Measurements from ENCODE around the gene MED12L. TPM values are rescaled to one million over a fixed set of nuclear protein-coding genes. Genes with fewer than 3 reads are reported as not detected.
A peak's percentile ranks its signal among the peaks of the same experiment; 100 is the strongest.

MED12L gene
- total RNA-seq, 3 donors from 2014 or later = 0.48 to 1.6 (median 1.6) TPM

DNA sequence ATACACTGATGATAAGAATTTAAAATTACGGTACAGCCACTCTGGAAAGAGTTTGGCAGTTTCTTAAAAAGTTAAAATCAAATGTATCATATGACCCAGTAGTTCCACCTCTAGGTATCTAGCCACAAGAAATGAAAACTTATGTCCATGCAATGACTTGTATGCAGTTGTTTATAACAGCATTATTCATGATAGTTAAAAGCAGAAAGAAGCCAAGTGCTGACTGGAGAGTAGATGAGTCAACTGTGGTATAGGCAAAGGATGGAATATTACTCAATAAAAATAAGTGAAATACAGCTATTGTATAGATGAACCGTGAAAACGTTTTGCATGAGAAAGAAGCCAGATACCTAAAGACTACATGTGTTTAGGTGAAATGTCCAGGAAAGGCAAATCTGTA, 216.3 kb downstream of the MED12L start:
- intact Hi-C loops (cut with DNase I; ENCODE audit: low total_unique reads) = no loop called here
- no peak for TF ChIP-seq POLR2A (IDR thresholded peaks at IDR 0.05)

DNA sequence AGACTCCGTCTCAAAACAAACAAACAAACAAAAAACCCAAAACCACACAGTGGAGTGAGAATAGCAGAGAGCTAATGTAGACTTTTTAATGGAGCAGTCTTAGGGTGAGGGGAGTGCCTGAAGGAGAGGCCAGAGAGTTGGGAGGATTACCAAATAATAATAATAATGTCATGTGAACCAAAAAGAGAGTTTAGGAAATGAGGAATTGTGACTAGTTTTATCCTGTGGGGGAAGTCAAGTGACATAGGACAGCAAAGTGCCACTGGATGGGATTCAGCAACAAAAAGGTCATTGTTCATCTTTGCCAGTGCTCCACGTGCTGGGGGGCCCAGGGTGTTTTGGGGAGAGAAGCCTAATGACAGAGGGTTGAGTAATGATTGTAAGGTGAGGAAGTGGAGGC, 218.3 kb downstream of the MED12L start:
- TF ChIP-seq POLR2AphosphoS5 (IDR thresholded peaks at IDR 0.05) (no peak), POLR2A (IDR thresholded peaks at IDR 0.05) (no peak)
- TF ChIP-seq, protein P1, sequence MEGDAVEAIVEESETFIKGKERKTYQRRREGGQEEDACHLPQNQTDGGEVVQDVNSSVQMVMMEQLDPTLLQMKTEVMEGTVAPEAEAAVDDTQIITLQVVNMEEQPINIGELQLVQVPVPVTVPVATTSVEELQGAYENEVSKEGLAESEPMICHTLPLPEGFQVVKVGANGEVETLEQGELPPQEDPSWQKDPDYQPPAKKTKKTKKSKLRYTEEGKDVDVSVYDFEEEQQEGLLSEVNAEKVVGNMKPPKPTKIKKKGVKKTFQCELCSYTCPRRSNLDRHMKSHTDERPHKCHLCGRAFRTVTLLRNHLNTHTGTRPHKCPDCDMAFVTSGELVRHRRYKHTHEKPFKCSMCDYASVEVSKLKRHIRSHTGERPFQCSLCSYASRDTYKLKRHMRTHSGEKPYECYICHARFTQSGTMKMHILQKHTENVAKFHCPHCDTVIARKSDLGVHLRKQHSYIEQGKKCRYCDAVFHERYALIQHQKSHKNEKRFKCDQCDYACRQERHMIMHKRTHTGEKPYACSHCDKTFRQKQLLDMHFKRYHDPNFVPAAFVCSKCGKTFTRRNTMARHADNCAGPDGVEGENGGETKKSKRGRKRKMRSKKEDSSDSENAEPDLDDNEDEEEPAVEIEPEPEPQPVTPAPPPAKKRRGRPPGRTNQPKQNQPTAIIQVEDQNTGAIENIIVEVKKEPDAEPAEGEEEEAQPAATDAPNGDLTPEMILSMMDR (IDR thresholded peaks at IDR 0.05) = no peak
- H3K27me3 ChIP-seq = no peaks in the 10 kb centered on the region
- H3K27ac ChIP-seq = no peak overlapping the region
- H3K36me3 ChIP-seq = no peaks in the 10 kb centered on the region
- no peaks in the 10 kb centered on the region for H3K9me3 ChIP-seq
- peaks cover 0 to 8% of the 10 kb centered on the region in 2 donors for H3K4me1 ChIP-seq
- intact Hi-C loops (cut with DNase I; ENCODE audit: low total_unique reads) = no loop called here
- H3K4me3 ChIP-seq = no peak overlapping the region
- no peak for DNase-seq (ENCODE audit: low spot score in 2 of 2)

More for the DNA sequence above, 216.3 kb downstream of the MED12L start:
- Histone ChIP-seq H3K9me3 (no peaks in the 10 kb centered on the region), H3K36me3 (no peaks in the 10 kb centered on the region), H3K4me1 (peaks cover 0 to 8% of the 10 kb centered on the region in 2 donors), H3K4me3 (no peak overlapping the region), H3K27ac (no peak overlapping the region), H3K27me3 (no peaks in the 10 kb centered on the region)
- no peak for DNase-seq (ENCODE audit: low spot score in 2 of 2)

DNA sequence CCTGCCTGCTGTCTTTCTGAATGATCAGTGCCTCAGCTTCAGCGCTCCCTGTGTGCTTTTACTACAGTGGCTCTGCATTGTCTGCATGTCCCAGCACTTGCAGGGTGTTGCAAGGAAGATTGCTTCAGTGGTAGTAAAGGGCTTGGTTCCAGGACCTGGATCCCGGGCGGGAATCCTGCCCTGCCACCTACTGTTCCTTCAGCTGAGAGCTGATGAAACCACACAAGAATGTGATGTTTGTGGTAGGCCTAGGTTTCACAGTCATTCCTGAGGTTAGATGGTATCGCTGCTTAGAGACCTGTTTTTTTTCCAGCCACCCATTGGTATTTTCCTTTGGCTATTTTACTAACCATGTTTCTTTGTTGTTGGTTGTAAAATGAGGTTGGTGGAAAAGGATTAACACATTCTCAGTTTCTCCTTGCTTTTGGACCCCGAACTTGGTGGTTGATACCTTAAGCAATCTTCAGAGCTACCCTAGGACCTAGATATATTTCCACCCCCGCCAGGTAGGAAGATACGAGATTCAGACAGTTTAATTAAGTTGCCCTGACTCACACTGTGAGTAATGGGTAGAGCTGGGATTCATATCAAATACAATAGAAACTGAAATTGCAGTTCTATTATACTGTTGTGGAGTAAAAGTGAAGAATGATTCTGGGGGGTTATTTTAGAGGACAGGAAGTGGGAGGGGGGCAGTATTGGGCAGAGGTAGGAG, 219.8 kb downstream of the MED12L start:
- intact Hi-C loops (cut with DNase I; ENCODE audit: low total_unique reads) = no loop called here
- peak; percentile 84 to 93 for DNase-seq (ENCODE audit: low spot score in 2 of 2)
- Histone ChIP-seq H3K4me3 (peak overlapping the region in 2 of 3 donors; percentile 21 to 36), H3K4me1 (peaks cover 0 to 8% of the 10 kb centered on the region in 2 donors), H3K27me3 (no peaks in the 10 kb centered on the region), H3K27ac (peak overlapping the region; percentile 85 to 90), H3K36me3 (no peaks in the 10 kb centered on the region), H3K9me3 (no peaks in the 10 kb centered on the region)
- TF ChIP-seq, protein P1 (IDR thresholded peaks at IDR 0.05) = no peak
- TF ChIP-seq POLR2AphosphoS5 (IDR thresholded peaks at IDR 0.05) = peak; percentile 69 to 84 (median 72)

DNA sequence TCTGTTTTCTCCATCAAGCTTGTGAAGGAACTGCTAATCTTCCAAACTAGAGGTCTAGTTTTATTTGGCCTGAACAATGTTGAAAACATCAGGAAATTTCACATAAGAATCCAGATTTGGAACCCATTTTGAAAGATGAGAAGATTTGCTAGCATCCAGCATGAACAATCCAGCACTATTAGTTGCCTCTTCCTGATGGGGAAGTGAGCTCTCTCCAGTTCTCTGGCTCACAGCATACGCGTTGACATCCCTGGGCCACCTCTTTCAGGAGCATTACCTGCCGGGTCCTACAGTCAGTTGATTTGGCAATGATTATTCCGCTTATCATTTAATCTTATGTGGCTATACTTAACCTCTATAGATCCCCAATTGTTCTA, 220.3 kb downstream of the MED12L start:
- no peaks in the 10 kb centered on the region for H3K27me3 ChIP-seq
- TF ChIP-seq, protein P1 (IDR thresholded peaks at IDR 0.05) = no peak
- no peak for TF ChIP-seq POLR2AphosphoS5 (IDR thresholded peaks at IDR 0.05)
- TF ChIP-seq POLR2A (IDR thresholded peaks at IDR 0.05) = no peak
- no peaks in the 10 kb centered on the region for H3K36me3 ChIP-seq
- no peaks in the 10 kb centered on the region for H3K9me3 ChIP-seq
- DNase-seq (ENCODE audit: low spot score in 2 of 2) = no peak
- peaks cover 0 to 8% of the 10 kb centered on the region in 2 donors for H3K4me1 ChIP-seq
- H3K27ac ChIP-seq = peak overlapping the region; percentile 85 to 90
- intact Hi-C loops (cut with DNase I; ENCODE audit: low total_unique reads) = no loop called here
- peak overlapping the region in 1 of 3 donors; percentile 29 for H3K4me3 ChIP-seq

DNA sequence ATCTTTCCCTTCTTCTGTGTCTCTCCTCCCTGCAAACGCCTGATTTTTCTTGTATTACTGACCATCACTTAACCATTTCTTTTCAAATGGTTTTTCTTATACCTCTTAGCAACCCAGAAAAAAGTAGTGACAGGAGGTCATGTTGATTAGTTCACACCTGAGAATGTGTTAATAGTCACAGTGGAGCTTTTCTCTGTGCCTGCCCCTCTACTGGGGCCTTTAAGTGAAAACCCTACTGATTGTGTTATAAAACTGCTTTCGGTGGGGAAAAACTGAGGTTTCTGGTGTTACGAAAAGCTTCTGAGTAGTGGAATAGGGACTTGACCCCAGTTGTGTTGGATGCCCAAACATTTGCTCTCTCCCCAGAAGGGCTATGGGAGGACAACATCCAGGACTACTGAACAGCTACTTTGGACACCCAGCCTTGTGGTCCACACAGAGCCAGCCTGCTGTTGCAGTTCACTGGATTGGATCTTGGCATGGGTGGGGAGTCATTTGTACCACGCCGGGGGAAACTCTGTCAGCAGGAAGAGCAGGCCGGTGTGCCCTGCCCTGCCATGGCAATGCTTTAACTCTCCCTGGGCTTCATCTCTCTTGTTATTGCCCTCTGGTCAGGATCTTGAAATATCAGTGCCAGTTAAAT, 220.8 kb downstream of the MED12L start:
- Histone ChIP-seq H3K4me3 (no peak overlapping the region), H3K36me3 (no peaks in the 10 kb centered on the region), H3K9me3 (no peaks in the 10 kb centered on the region), H3K27me3 (no peaks in the 10 kb centered on the region), H3K4me1 (peaks cover 0 to 8% of the 10 kb centered on the region in 2 donors), H3K27ac (peak overlapping the region; percentile 85 to 90)
- TF ChIP-seq POLR2AphosphoS5 (IDR thresholded peaks at IDR 0.05) = no peak
- TF ChIP-seq, protein P1 (IDR thresholded peaks at IDR 0.05) = no peak
- intact Hi-C loops (cut with DNase I; ENCODE audit: low total_unique reads) = no loop called here
- no peak for DNase-seq (ENCODE audit: low spot score in 2 of 2)

Measured in breast epithelium (tissue), 4 donors.